Epithelial cell of proximal tubule (primary cell): ENCODE measurements around the gene SLC35F2. TPM values are rescaled to one million over a fixed set of nuclear protein-coding genes. Genes with fewer than 3 reads are reported as not detected.
"Not testable (repeated sequence)": the region's sequence is repeated elsewhere in the genome, so short reads cannot be mapped to it uniquely, and the experiment has no call there.

Source experiments
- DNase-seq: peaks from one replicate; pipeline ENCODE4 v3.0.0-alpha.2; 2011; ENCODE audit warnings: low read depth
- H3K4me3 ChIP-seq: 2 replicates; pipeline ENCODE4 v1.5.1; 2011; ENCODE audit warnings: low read depth, mild to moderate bottlenecking, low read length
- CTCF ChIP-seq: conservative IDR thresholded peaks from 2 replicates; pipeline ENCODE4 v1.5.1; 2012; ENCODE audit warnings: low read depth, mild to moderate bottlenecking, low read length
- total RNA-seq: library from RNA; depleted of rRNA; stranded (reverse); fragments of >200 nt; gene quantifications from 2 replicates; pipeline ENCODE4 v1.2.3, GENCODE V29; 2015

The SLC35F2 gene
- total RNA-seq, 1 donor from 2014 or later: 41.2 TPM

GRCh38 chr11:107864591-107864990, 6.0 kb upstream of the SLC35F2 start:
- TF ChIP-seq CTCF: no peak
- DNase-seq: no peak
- H3K4me3 ChIP-seq: no peak overlapping the region

GRCh38 chr11:107860688-107861087, 2.1 kb upstream of the SLC35F2 start:
- no peak overlapping the region for H3K4me3 ChIP-seq
- no peak for DNase-seq
- peak; percentile 14 for TF ChIP-seq CTCF

GRCh38 chr11:107860240-107860620, 1.6 kb upstream of the SLC35F2 start:
- DNase-seq, H3K4me3 ChIP-seq: not testable (repeated sequence)

GRCh38 chr11:107859459-107860239, 1.1 kb upstream of the SLC35F2 start:
- TF ChIP-seq CTCF: no peak
- peak overlapping the region; percentile 81 for H3K4me3 ChIP-seq
- no peak for DNase-seq

GRCh38 chr11:107857550-107858216, 904 bp downstream of the SLC35F2 start:
- TF ChIP-seq CTCF: no peak
- no peak for DNase-seq
- H3K4me3 ChIP-seq: peak overlapping the region; percentile 81

GRCh38 chr11:107856981-107857517, 1.5 kb downstream of the SLC35F2 start:
- H3K4me3 ChIP-seq: peak overlapping the region; percentile 81
- DNase-seq: no peak
- TF ChIP-seq CTCF: no peak

- no peak for TF ChIP-seq CTCF
- no peak for DNase-seq
- H3K4me3 ChIP-seq: peak overlapping the region; percentile 81
Observed at GRCh38 chr11:107856180-107856980, 2.2 kb downstream of the SLC35F2 start.
